Measurements from ENCODE around the gene INTS1.
"Not testable (repeated sequence)": the region's sequence is repeated elsewhere in the genome, so short reads cannot be mapped to it uniquely, and the experiment has no call there.

Gene INTS1

GRCh38 chr7:1447551-1448244 is 56.5 kb downstream of the INTS1 start:
- no peak overlapping the region for H3K4me3 ChIP-seq (ENCODE audit: low read depth, low read length)

- H3K4me3 ChIP-seq (ENCODE audit: low read depth, low read length): no peak overlapping the region
These were observed 57.1 kb downstream of the INTS1 start for GRCh38 chr7:1447112-1447511.

DNA sequence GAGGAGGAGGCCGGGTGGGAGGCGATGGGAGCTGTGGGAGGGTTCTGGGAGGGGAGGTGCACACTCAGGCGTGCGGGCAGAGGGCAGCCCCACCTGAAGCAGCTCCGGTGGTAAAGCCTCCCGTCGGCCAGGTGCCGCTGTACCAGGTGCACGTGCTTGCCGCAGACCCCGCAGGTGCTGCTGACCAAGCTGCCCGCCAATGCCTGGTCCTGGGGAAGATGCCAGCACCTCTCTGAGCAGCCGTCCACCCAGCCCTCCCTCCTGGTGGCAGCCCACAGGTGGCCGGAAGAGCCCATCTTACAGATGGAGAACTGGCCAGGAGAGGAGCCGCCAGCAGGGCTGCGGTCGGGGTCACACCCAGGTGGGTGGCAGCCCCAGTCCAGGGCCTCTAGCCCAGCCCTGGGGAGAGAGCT is 57.6 kb downstream of the INTS1 start:
- H3K4me3 ChIP-seq (ENCODE audit: low read depth, low read length): no peak overlapping the region

- not testable (repeated sequence) for H3K4me3 ChIP-seq (ENCODE audit: low read depth, low read length)
These were observed 58.2 kb downstream of the INTS1 start for GRCh38 chr7:1446026-1446425.

DNA sequence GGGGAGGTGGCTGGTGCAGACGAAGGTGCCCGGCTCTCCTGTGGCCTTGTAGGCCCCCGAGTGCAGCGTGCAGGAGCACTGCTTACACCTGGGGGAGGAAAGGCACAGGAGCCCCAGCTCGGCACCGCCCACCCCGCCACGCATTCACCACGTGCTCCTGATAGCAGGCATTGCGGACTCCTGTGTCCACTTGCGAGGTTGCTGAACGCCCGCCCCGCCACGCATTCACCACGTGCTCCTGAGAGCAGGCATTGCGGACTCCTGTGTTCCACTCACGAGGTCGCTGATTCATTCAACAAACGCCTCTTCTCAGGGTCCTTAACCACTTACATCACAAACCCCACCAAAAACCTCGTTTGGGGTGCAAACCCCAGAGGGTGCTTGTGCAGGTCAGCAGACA is 58.8 kb downstream of the INTS1 start:
- H3K4me3 ChIP-seq (ENCODE audit: low read depth, low read length): no peak overlapping the region

- no peak overlapping the region for H3K4me3 ChIP-seq (ENCODE audit: low read depth, low read length)
These were observed 59.3 kb downstream of the INTS1 start for GRCh38 chr7:1444925-1445322.

DNA sequence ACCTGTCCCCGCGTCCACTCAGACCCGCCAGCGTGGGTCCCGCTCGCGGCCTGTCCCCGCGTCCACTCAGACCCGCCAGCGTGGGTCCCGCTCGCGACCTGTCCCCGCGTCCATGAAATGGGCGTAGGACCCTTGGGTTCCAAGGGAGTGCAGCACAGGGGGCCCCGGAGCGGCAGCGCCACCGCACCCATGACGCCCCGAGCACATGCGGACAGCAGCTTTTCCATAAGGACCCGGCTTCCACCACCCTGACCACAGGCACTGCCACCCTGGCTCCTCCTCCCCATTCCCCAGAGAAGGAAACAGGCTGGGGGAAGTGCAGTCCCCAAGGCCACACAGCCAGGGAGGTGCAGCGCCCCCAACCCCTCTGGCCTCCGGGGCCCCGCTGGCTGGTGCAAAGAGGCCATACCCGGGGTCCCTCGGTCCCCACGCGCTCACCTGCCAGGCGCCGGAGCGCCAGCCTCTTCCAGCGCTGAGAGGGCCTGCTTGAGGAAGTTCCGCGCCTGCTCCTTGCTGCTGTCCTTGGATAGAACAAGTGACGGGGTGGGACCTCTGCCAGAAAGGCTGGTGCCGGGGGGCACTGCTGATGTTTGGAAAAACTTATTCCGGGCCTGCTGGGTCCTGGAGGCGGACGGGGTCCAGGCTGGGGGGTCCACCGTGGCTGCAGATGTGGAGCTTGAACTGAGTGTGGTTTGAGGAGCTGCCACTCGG is 59.8 kb downstream of the INTS1 start:
- H3K4me3 ChIP-seq (ENCODE audit: low read depth, low read length): no peak overlapping the region

GRCh38 chr7:1443587-1444200 is 60.5 kb downstream of the INTS1 start:
- H3K4me3 ChIP-seq (ENCODE audit: low read depth, low read length): not testable (repeated sequence)

DNA sequence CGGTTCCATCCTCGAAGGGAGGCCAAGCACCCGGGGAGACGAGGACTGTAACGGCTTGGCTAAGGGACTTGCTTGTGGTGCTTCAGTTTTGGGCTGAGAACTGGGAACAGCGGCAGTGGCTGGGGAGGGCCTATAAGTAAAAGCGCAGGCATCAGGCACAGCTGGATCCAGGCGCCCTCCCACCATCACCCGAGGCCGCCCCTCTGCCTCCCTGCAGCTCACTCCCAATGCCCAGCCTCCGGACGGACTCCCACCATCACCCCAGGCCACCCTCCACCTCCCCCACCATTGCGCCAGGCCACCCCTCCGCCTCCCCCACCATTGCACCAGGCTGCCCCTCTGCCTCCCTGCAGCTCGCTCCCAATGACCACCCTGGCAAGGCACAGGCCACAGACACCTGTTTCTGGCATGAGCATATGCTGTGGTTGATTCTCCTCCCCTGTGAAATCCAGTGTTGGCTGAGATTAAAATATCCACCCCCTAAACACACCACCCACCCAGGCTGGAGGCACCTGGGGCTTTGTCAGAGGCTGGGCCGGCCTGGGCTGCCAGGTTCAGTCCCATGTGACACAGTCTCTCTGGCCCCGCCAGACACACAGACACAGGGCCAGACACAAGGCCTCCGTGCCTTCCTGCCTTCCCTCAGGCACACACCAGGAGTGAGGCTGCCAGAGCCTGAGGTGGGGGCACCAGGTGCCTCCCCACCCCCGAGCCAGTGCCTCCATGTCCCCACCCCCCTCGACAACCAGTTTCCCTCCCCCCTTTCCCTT is 61.6 kb downstream of the INTS1 start:
- H3K4me3 ChIP-seq (ENCODE audit: low read depth, low read length): no peak overlapping the region

DNA sequence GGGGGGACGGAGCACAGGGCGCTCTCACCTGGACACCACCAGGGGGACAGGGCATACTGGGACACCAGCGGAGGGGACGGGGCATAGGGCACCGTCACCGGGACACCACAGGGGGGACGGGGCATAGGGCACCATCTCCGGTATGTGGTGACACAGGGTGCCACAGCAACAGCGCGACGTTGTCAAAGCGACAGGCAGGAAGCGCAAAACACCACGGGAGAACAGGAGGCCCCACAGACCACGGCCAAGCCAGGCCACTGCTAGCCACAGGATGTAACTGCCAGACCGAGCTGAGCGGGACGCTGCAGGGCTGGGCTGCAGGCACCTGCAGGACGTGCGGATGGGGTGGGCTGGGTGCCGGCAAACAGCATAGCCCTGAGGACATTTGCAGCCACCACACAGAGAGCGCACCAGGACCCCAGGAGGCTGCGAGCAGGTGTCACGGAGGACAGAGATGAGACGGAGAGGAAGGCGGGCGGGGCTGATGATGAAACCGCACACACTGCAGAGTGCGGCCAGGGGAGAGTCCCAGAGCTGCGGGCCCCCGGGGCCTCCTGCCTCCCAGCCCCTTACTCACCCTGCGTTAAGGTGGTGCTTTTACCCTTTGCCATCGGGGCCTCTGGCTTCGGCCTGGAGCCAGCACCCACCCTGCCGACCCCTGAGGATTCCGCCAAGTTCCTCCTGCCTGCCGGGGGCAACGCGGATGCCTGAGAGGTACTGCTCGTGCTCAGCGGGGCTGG is 62.4 kb downstream of the INTS1 start:
- H3K4me3 ChIP-seq (ENCODE audit: low read depth, low read length): no peak overlapping the region

- no peak overlapping the region for H3K4me3 ChIP-seq (ENCODE audit: low read depth, low read length)
These were observed 63.6 kb downstream of the INTS1 start for GRCh38 chr7:1440620-1441019.

- no peak overlapping the region for H3K4me3 ChIP-seq (ENCODE audit: low read depth, low read length)
These were observed 64.5 kb downstream of the INTS1 start for GRCh38 chr7:1439373-1440363.

- no peak overlapping the region for H3K4me3 ChIP-seq (ENCODE audit: low read depth, low read length)
These were observed 65.4 kb downstream of the INTS1 start for GRCh38 chr7:1438821-1439220.

DNA sequence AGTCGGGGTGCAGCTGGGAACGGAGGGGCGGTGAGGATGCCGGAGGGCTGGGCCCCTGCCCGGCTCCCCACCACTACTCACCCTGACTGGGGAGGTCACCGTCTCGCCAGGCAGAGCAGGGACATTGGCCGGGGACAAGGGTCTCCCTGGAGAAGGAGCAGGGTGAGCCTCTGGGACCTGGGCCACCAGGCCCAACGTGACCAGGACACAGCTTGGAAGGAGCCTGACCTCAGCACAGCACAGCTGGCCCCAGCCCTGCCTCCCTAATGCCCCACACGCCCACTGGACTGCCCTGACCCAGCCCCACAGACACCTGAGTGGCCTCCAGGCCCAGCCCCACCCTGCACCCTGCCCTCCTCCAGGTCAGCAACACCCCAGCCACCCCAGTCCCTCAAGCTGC is 66.0 kb downstream of the INTS1 start:
- no peak overlapping the region for H3K4me3 ChIP-seq (ENCODE audit: low read depth, low read length)

- no peak overlapping the region for H3K4me3 ChIP-seq (ENCODE audit: low read depth, low read length)
These were observed 66.9 kb downstream of the INTS1 start for GRCh38 chr7:1437155-1437880.

- no peak overlapping the region for H3K4me3 ChIP-seq (ENCODE audit: low read depth, low read length)
These were observed 67.6 kb downstream of the INTS1 start for GRCh38 chr7:1436608-1437007.

DNA sequence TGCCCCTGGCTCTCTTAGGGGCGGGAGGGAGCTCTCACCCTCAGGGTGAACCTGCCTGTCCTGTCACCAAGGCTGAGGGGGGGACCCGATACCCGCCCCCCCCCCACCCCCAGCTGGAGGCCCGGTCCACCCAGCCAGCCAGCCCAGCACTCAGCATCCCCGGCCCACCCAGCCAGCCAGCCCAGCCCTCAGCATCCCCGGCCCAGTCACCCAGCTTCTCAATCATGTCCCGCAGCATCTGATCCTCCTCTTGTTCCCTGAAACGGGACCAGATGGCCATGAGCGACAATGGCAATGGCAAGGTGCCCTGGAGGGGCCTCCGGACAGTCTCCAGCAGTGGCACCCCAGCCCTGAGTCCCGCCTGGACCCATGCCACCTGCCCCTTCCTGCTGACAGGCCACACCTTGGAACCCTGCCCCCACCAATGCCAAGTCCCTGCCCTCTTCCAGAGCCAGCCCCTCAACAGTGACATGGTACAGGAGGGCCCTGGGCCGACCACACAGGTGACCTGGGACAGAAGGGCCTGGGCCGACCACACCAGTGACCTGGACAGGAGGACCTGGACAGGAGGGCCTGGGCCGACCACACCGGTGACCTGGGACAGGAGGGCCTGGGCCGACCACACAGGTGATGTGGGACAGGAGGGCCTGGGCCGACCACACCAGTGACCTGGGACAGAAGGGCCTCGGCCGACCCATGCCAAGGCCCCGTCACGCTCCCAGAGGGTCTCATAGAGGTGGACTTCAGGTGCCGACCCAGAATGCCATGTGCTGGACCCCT is 69.1 kb downstream of the INTS1 start:
- no peak overlapping the region for H3K4me3 ChIP-seq (ENCODE audit: low read depth, low read length)

DNA sequence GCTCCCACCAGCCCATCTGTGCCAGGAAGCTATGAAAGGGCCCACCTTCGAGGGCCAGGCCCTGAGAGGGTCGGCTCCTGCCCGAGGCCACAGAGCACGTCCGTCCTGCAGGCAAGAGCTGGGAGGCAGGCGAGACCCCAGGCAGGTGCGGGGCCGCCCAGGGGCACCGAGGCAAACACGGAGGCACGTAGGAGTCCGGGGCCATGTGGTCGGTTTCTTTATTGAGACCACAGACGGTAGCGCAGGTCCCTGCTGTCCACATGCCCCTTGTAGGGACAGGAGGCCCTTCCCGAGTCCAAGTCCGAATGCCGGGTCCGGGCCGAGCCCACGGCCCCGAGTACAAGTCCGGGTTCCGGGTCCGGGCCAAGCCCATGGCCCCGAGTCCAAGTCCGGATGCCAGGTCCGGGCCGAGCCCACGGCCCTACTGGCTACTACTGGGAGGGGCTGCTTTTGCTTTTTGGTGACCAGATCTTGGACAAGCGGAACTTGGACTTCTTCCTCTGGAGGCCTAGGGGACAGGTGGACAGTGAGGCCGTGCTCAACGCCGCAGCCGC is 69.9 kb downstream of the INTS1 start:
- H3K4me3 ChIP-seq (ENCODE audit: low read depth, low read length): no peak overlapping the region
